ENCODE data around the gene ARID5B.

ARID5B gene

GRCh38 chr10:62050346-62050892 is 148.9 kb downstream of the ARID5B start:
- H3K4me3 Mint-ChIP-seq: peak overlapping the region; percentile 85
- no peaks in the 10 kb centered on the region for H3K27me3 Mint-ChIP-seq
- H3K27ac Mint-ChIP-seq: peak overlapping the region; percentile 96
- H3K9me3 Mint-ChIP-seq: no peaks in the 10 kb centered on the region
- ATAC-seq (ENCODE audit: low read depth): no peak
- H3K36me3 Mint-ChIP-seq: peaks cover 23% of the 10 kb centered on the region
- no peak for DNase-seq (ENCODE audit: low spot score in 2 of 2)
- H3K4me1 Mint-ChIP-seq: peaks cover 72% of the 10 kb centered on the region

DNA sequence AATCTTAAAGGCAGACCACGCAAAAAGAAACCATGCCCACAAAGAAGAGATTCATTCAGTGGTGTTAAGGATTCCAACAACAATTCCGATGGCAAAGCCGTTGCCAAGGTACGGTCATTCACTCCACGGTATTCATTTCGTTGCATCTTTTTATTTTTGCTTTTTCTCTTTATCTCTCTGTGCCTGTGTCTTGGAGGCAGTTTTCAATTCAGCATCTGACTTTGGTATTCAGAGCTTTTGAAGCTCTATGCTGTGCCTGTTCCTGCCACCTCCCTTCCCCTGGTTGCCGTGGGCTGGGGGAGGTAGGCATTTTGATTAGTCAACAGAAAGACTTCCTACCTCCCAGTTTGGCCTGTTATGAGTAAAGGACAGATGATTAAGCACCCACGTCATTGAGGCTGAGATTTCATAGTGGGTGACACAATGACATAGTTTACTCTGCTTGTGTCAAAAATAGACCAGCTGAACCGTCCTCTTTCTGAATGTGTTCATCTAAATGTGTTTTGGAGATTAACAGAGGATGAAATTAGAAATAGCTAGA is 149.5 kb downstream of the ARID5B start:
- H3K27ac Mint-ChIP-seq: peak overlapping the region; percentile 96
- H3K4me1 Mint-ChIP-seq: peaks cover 71% of the 10 kb centered on the region
- no peaks in the 10 kb centered on the region for H3K27me3 Mint-ChIP-seq
- peak; percentile 65 for ATAC-seq (ENCODE audit: low read depth)
- H3K9me3 Mint-ChIP-seq: no peaks in the 10 kb centered on the region
- peaks cover 28% of the 10 kb centered on the region for H3K36me3 Mint-ChIP-seq
- H3K4me3 Mint-ChIP-seq: peak overlapping the region; percentile 85
- peak; percentile 39 to 62 for DNase-seq (ENCODE audit: low spot score in 2 of 2)

- ATAC-seq (ENCODE audit: low read depth) (no peak), DNase-seq (ENCODE audit: low spot score in 2 of 2) (no peak)
- Mint-ChIP-seq H3K4me3 (peak overlapping the region; percentile 61), H3K36me3 (peaks cover 36% of the 10 kb centered on the region), H3K27ac (peak overlapping the region; percentile 99), H3K9me3 (no peaks in the 10 kb centered on the region), H3K4me1 (peaks cover 67% of the 10 kb centered on the region), H3K27me3 (no peaks in the 10 kb centered on the region)
These were observed 150.8 kb downstream of the ARID5B start for GRCh38 chr10:62052276-62052675.

DNA sequence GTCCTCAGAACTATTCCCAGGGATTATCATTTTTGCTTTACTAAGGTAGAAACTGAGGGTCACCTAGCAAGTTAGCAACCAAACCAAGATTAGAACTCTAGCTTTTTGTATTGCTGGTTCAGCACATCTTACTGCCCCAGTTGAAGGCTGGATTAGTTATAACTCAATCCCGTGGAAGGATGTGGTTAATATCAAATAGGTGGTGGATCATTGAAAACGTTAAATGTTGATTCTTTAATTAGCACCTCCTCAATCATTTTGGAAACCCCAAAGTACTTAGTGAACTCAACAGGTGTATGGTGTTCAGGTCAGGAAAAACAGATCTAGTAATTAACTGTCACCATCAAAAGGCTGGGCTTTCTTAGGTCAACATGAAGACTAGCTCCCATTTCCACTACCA is 152.4 kb downstream of the ARID5B start:
- Mint-ChIP-seq H3K36me3 (peaks cover 42% of the 10 kb centered on the region), H3K27ac (peak overlapping the region; percentile 99), H3K4me1 (peaks cover 57% of the 10 kb centered on the region), H3K4me3 (peak overlapping the region; percentile 79), H3K27me3 (no peaks in the 10 kb centered on the region), H3K9me3 (no peaks in the 10 kb centered on the region)
- no peak for ATAC-seq (ENCODE audit: low read depth)
- no peak for DNase-seq (ENCODE audit: low spot score in 2 of 2)

DNA sequence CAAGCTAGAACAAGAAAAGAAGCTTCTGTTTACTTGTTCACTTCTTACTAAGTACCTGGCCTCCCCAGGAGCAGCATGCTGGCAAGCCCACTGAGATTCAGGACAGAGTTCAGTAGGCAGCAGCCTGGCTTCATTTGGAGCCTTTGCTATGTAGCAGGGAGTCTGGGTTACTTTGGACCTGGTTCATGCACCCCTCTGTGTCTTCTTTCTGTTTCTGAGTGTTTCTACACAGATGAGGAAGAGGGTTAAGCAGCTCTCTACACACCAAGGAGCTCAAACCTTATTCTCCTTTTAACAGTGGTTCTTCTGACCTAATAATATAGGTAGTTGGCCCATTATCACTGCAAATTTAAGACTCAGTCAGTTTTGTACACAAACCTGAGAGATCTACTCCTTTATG is 152.9 kb downstream of the ARID5B start:
- Mint-ChIP-seq H3K4me1 (peaks cover 55% of the 10 kb centered on the region), H3K4me3 (peak overlapping the region; percentile 79), H3K27me3 (no peaks in the 10 kb centered on the region), H3K36me3 (peaks cover 47% of the 10 kb centered on the region), H3K27ac (peak overlapping the region; percentile 99), H3K9me3 (no peaks in the 10 kb centered on the region)
- no peak for DNase-seq (ENCODE audit: low spot score in 2 of 2)
- ATAC-seq (ENCODE audit: low read depth): peak; percentile 37

GRCh38 chr10:62054830-62055229 is 153.3 kb downstream of the ARID5B start:
- H3K4me3 Mint-ChIP-seq: peak overlapping the region; percentile 79
- ATAC-seq (ENCODE audit: low read depth) (peak; percentile 70), DNase-seq (ENCODE audit: low spot score in 2 of 2) (peak in 1 of 2 donors; percentile 33)
- H3K9me3 Mint-ChIP-seq: no peaks in the 10 kb centered on the region
- H3K36me3 Mint-ChIP-seq: peaks cover 50% of the 10 kb centered on the region
- peaks cover 54% of the 10 kb centered on the region for H3K4me1 Mint-ChIP-seq
- peak overlapping the region; percentile 99 for H3K27ac Mint-ChIP-seq
- H3K27me3 Mint-ChIP-seq: no peaks in the 10 kb centered on the region

- peak overlapping the region; percentile 99 for H3K27ac Mint-ChIP-seq
- H3K4me1 Mint-ChIP-seq: peaks cover 51% of the 10 kb centered on the region
- DNase-seq (ENCODE audit: low spot score in 2 of 2) (no peak), ATAC-seq (ENCODE audit: low read depth) (no peak)
- peak overlapping the region; percentile 61 for H3K4me3 Mint-ChIP-seq
- H3K9me3 Mint-ChIP-seq: no peaks in the 10 kb centered on the region
- peaks cover 55% of the 10 kb centered on the region for H3K36me3 Mint-ChIP-seq
- no peaks in the 10 kb centered on the region for H3K27me3 Mint-ChIP-seq
These were observed 154.7 kb downstream of the ARID5B start for GRCh38 chr10:62056219-62056618.

- Mint-ChIP-seq H3K4me3 (no peak overlapping the region), H3K27ac (peak overlapping the region; percentile 99), H3K9me3 (no peaks in the 10 kb centered on the region), H3K36me3 (peaks cover 57% of the 10 kb centered on the region), H3K4me1 (peaks cover 53% of the 10 kb centered on the region), H3K27me3 (no peaks in the 10 kb centered on the region)
- ATAC-seq (ENCODE audit: low read depth): no peak
- no peak for DNase-seq (ENCODE audit: low spot score in 2 of 2)
These were observed 155.2 kb downstream of the ARID5B start for GRCh38 chr10:62056698-62057097.

DNA sequence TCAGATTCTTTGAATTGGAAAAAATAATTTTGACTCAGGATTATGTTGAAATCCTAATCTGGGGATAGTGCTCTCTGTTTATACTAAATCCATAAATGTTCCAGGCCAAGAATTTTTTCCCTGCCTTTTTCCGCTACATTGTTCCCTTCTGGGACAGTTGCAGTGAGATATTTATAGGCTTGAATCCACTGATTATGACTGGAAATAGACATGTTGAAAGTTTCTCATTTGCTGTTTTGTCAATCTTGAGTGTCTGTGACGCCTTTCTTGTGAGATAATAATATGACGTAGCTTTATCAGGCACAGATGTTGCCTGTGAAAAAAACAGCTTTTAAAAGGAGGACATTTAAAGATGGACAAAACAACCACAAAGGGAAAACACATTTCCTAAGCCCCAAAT is 155.9 kb downstream of the ARID5B start:
- peaks cover 56% of the 10 kb centered on the region for H3K36me3 Mint-ChIP-seq
- ATAC-seq (ENCODE audit: low read depth): no peak
- H3K27me3 Mint-ChIP-seq: no peaks in the 10 kb centered on the region
- H3K27ac Mint-ChIP-seq: peak overlapping the region; percentile 99
- H3K9me3 Mint-ChIP-seq: no peaks in the 10 kb centered on the region
- DNase-seq (ENCODE audit: low spot score in 2 of 2): no peak
- H3K4me3 Mint-ChIP-seq: peak overlapping the region; percentile 5
- H3K4me1 Mint-ChIP-seq: peaks cover 54% of the 10 kb centered on the region

- DNase-seq (ENCODE audit: low spot score in 2 of 2) (no peak), ATAC-seq (ENCODE audit: low read depth) (no peak)
- Mint-ChIP-seq H3K9me3 (no peaks in the 10 kb centered on the region), H3K4me3 (no peak overlapping the region), H3K4me1 (peaks cover 50% of the 10 kb centered on the region), H3K36me3 (peaks cover 52% of the 10 kb centered on the region), H3K27me3 (no peaks in the 10 kb centered on the region), H3K27ac (no peak overlapping the region)
These were observed 156.4 kb downstream of the ARID5B start for GRCh38 chr10:62057850-62058249.

- Mint-ChIP-seq H3K36me3 (peaks cover 48% of the 10 kb centered on the region), H3K4me3 (no peak overlapping the region), H3K27me3 (no peaks in the 10 kb centered on the region), H3K9me3 (no peaks in the 10 kb centered on the region), H3K27ac (peak overlapping the region; percentile 85), H3K4me1 (peaks cover 46% of the 10 kb centered on the region)
- ATAC-seq (ENCODE audit: low read depth) (no peak), DNase-seq (ENCODE audit: low spot score in 2 of 2) (no peak)
These were observed 157.0 kb downstream of the ARID5B start for GRCh38 chr10:62058476-62058875.

DNA sequence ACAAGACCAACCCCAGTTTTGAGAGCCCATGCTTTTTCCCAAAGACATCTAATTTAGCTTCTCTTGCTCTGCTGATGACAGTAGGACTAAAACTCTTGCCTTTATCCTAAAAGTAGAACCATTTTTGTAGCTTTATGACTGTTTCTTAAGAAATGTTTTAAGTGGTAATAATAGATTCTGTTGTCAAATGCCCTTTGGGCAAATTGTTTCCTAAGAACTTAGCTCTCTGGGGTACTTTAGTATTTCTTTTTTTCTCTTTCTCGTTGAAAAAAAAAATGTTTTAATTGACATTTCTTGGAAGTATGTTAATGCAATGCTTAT is 157.4 kb downstream of the ARID5B start:
- no peaks in the 10 kb centered on the region for H3K9me3 Mint-ChIP-seq
- H3K4me3 Mint-ChIP-seq: no peak overlapping the region
- H3K4me1 Mint-ChIP-seq: peaks cover 46% of the 10 kb centered on the region
- DNase-seq (ENCODE audit: low spot score in 2 of 2) (no peak), ATAC-seq (ENCODE audit: low read depth) (no peak)
- peaks cover 51% of the 10 kb centered on the region for H3K36me3 Mint-ChIP-seq
- peak overlapping the region; percentile 85 for H3K27ac Mint-ChIP-seq
- no peaks in the 10 kb centered on the region for H3K27me3 Mint-ChIP-seq

- peak overlapping the region; percentile 8 for H3K4me3 Mint-ChIP-seq
- peaks cover 43% of the 10 kb centered on the region for H3K4me1 Mint-ChIP-seq
- peaks cover 51% of the 10 kb centered on the region for H3K36me3 Mint-ChIP-seq
- no peaks in the 10 kb centered on the region for H3K27me3 Mint-ChIP-seq
- DNase-seq (ENCODE audit: low spot score in 2 of 2) (no peak), ATAC-seq (ENCODE audit: low read depth) (no peak)
- peak overlapping the region; percentile 85 for H3K27ac Mint-ChIP-seq
- H3K9me3 Mint-ChIP-seq: no peaks in the 10 kb centered on the region
These were observed 157.9 kb downstream of the ARID5B start for GRCh38 chr10:62059217-62059920.

DNA sequence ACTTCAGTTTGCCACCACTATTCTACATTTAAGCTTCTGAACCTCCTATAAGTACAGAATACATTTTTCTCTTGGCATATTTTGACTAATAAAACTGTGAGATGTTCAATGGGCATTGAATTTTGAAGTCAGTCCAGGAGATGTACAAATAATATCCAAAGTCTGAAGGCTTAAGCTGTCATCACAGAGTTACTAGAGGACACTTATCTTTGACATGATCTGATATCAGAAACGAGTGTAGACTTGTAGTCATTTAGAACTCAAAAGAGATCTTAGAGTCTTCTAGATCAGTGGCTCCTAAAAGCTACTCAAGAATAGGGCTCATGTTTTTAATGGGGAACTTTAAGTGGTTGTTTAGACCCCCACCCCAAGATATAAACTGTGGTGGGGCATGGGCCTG is 160.5 kb downstream of the ARID5B start:
- ATAC-seq (ENCODE audit: low read depth) (no peak), DNase-seq (ENCODE audit: low spot score in 2 of 2) (no peak)
- H3K27me3 Mint-ChIP-seq: no peaks in the 10 kb centered on the region
- peak overlapping the region; percentile 75 for H3K27ac Mint-ChIP-seq
- H3K4me3 Mint-ChIP-seq: no peak overlapping the region
- H3K9me3 Mint-ChIP-seq: no peaks in the 10 kb centered on the region
- H3K36me3 Mint-ChIP-seq: peaks cover 44% of the 10 kb centered on the region
- peaks cover 30% of the 10 kb centered on the region for H3K4me1 Mint-ChIP-seq

All from memory B cell (primary cell).